B cell (primary cell): ENCODE results near the gene PKNOX2. TPM values are rescaled to one million over a fixed set of nuclear protein-coding genes. Genes with fewer than 3 reads are reported as not detected.

Experiments
- ATAC-seq: fragments of 200-7000 bp; cut with Tn5 transposase; one replicate; pipeline ENCODE4 v1.10.0; 2021; ENCODE audit warnings: low read depth, mild to moderate bottlenecking, moderate number of reproducible peaks, moderate library complexity
- CTCF ChIA-PET: fragments of 350-600 bp; sonication (Branson Sonifier 250); formaldehyde crosslinking; loops from one replicate; lab custom pipeline; 2021; ENCODE audit warnings: antibody characterized with exemption, inconsistent platforms; lab: Charles Lee
- POLR2A ChIA-PET: fragments of 350-600 bp; sonication (Branson Sonifier 250); formaldehyde crosslinking; loops from one replicate; lab custom pipeline; 2021; ENCODE audit warnings: antibody characterized with exemption; lab: Charles Lee
- DNase-seq: peaks from one replicate; pipeline ENCODE4 v3.0.0; 2013
- H2AFZ ChIP-seq: 2 replicates; pipeline ENCODE4 v1.6.1; 2012; ENCODE audit warnings: mild to moderate bottlenecking, low read depth, low read length; ENCODE audit not compliant: insufficient read depth, poor library complexity, severe bottlenecking
- H3K27ac ChIP-seq, 2 donors: 1 replicate in 1 of 2; 2 replicates in 1 of 2; pipeline ENCODE4 v1.5.1; 2012 to 2013; ENCODE audit warnings: low read length in 2 of 2, mild to moderate bottlenecking in 2 of 2, moderate library complexity in 1 of 2
- H3K27me3 ChIP-seq, 4 experiments: fragments of 200-600 bp in 1 of 4; sonication (generic) in 1 of 4; replicated peaks in 1 of 4; 1 replicate in 2 of 4; 2 replicates in 2 of 4; pipeline versions ENCODE4 v1.6.1 to v1.7.0; 2013 to 2016; ENCODE audit warnings: low read length in 3 of 4, mild to moderate bottlenecking in 2 of 4, mixed read lengths in 1 of 4, moderate library complexity in 1 of 4; ENCODE audit not compliant: insufficient read depth in 4 of 4, control insufficient read depth in 3 of 4; ENCODE audit errors: control extremely low read depth in 1 of 4
- H3K36me3 ChIP-seq, 2 experiments: replicated peaks in 1 of 2; 1 replicate in 1 of 2; 2 replicates in 1 of 2; pipeline versions ENCODE4 v1.6.1 to v1.7.1; 2013; ENCODE audit warnings: low read length in 1 of 2; ENCODE audit not compliant: insufficient read depth in 2 of 2, control insufficient read depth in 1 of 2; ENCODE audit errors: control extremely low read depth in 1 of 2, extremely low read depth in 1 of 2
- H3K4me1 ChIP-seq, 2 donors: fragments of 200-600 bp in 1 of 2; sonication (generic) in 1 of 2; 1 replicate in 1 of 2; 2 replicates in 1 of 2; pipeline versions ENCODE4 v1.5.1 to v1.6.1; 2013 to 2017; ENCODE audit warnings: low read length in 2 of 2; ENCODE audit not compliant: control insufficient read depth in 2 of 2, insufficient read depth in 2 of 2
- H3K4me2 ChIP-seq: replicated peaks from 2 replicates; pipeline ENCODE3; 2012; ENCODE audit warnings: mild to moderate bottlenecking, low read depth, low read length; ENCODE audit not compliant: poor library complexity, severe bottlenecking
- H3K4me3 ChIP-seq, 5 experiments: fragments of 200-600 bp in 1 of 5; sonication (generic) in 1 of 5; 1 replicate in 3 of 5; 2 replicates in 2 of 5; pipeline versions ENCODE4 v1.5.1 to v1.7.0; 2011 to 2016; ENCODE audit warnings: low read length in 4 of 5, mild to moderate bottlenecking in 4 of 5, low read depth in 2 of 5, control low read depth in 1 of 5, moderate library complexity in 1 of 5; ENCODE audit not compliant: insufficient read depth in 1 of 5; ENCODE audit errors: control extremely low read depth in 1 of 5, extremely low read depth in 1 of 5
- H3K79me2 ChIP-seq: fragments of 200-600 bp; sonication (generic); one replicate; pipeline ENCODE4 v1.6.0; 2016; ENCODE audit warnings: low read length; ENCODE audit not compliant: control insufficient read depth, insufficient read depth
- H3K9ac ChIP-seq: fragments of 200-600 bp; sonication (generic); 2 replicates; pipeline ENCODE4 v1.6.1; 2017; ENCODE audit warnings: mild to moderate bottlenecking, low read length, moderate library complexity
- H3K9me3 ChIP-seq, 3 donors: one replicate each; pipeline versions ENCODE4 v1.6.1 to v1.7.1; 2013; ENCODE audit warnings: low read length in 2 of 3; ENCODE audit not compliant: control insufficient read depth in 2 of 3, insufficient read depth in 1 of 3; ENCODE audit errors: control extremely low read depth in 1 of 3
- H4K20me1 ChIP-seq: 2 replicates; pipeline ENCODE4 v1.6.0; 2012; ENCODE audit warnings: mild to moderate bottlenecking, low read length; ENCODE audit not compliant: insufficient read depth, control insufficient read depth, poor library complexity, severe bottlenecking
- H3K27ac Mint-ChIP-seq: one replicate; pipeline ENCODE4 v1.8.0; 2021; ENCODE audit warnings: mixed read lengths
- H3K27me3 Mint-ChIP-seq: one replicate; pipeline ENCODE4 v1.8.0; 2021; ENCODE audit warnings: mixed read lengths
- H3K4me1 Mint-ChIP-seq: one replicate; pipeline ENCODE4 v1.8.0; 2021; ENCODE audit warnings: mixed read lengths
- H3K4me3 Mint-ChIP-seq: one replicate; pipeline ENCODE4 v1.8.0; 2021; ENCODE audit warnings: mixed read lengths
- H3K9me3 Mint-ChIP-seq: one replicate; pipeline ENCODE4 v1.8.0; 2022; ENCODE audit warnings: mixed read lengths; ENCODE audit not compliant: insufficient read depth
- EZH2 ChIP-seq: IDR thresholded peaks from 2 replicates; pipeline ENCODE4 v1.6.1; 2012; ENCODE audit warnings: borderline replicate concordance, low read depth, mild to moderate bottlenecking, moderate library complexity, low read length; ENCODE audit not compliant: insufficient read depth, poor library complexity, severe bottlenecking
- WGBS: methylation state at CpG from one replicate; pipeline ENCODE4 v1.1.5; 2013; ENCODE audit warnings: missing lambda C conversion rate; ENCODE audit not compliant: insufficient coverage; 5-methylcytosine and 5-hydroxymethylcytosine counted together
- intact Hi-C: fragments of 100-400 bp; cut with micrococcal nuclease; formaldehyde crosslinking; loops from one replicate; pipeline ENCODE4 v1.10.0; 2022
- polyA plus RNA-seq: library from polyadenylated mRNA; depleted of rRNA; stranded (reverse); fragments of >200 nt; gene quantifications from 2 replicates; pipeline ENCODE4 v1.2.3, GENCODE V29; 2012
- total RNA-seq, 2 donors: library from RNA; stranded (reverse); fragments of 120-200 nt in 1 of 2; gene quantifications; 1 replicate in 1 of 2; 2 replicates in 1 of 2; pipeline versions ENCODE4 v1.2.3 to v1.2.4, GENCODE V29; 2013 to 2022
- TF ChIP-seq, protein P1 (sequence below): fragments of 200-600 bp; IDR thresholded peaks from one replicate; pipeline ENCODE4 v1.8.0; 2022; ENCODE audit warnings: antibody characterized with exemption, mild to moderate bottlenecking

PKNOX2 gene
- total and polyA plus RNA-seq, 2 donors (not counting 1 experiment from before 2014, with no cell fraction given), result not detected

DNA sequence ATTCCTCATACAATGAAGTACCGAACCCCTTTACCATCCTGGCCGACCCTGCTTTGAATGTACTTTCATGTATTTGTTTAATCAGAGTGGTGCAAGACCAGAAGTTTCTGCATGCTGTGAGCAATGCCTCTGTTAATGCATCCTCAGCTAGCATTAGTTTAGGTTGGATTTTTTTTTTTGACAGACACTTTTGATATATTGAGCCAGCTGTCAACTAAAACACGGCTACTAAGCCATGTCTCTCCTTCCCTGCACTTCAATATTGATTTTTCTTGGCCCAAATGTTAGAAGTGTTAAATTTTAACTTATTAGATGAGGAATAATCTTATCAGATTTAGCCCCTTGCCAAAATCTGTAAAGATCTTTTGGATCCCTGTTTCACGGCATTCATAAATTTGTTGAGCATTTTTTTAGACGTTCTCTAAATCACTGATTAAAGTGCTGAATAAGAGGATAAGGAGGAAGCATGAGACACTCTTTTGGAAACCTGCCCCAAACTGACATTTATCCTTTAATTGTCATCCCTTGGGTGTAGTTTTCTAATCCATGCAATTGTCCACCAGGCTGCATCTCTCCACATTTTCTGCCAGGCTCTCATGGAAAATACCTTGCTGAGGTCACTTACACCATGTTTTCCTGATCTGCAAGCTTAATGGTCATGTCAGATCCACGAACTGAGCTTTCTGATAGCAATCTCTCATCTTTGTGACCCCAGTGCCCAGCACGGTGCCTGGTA lies 200.8 kb downstream of the PKNOX2 start:
- Histone ChIP-seq H3K4me1 (no peaks in the 10 kb centered on the region), H3K27ac (no peak overlapping the region), H3K4me2 (no peak overlapping the region), H3K9me3 (no peaks in the 10 kb centered on the region), H4K20me1 (no peaks in the 10 kb centered on the region), H3K79me2 (no peaks in the 10 kb centered on the region), H3K4me3 (no peak overlapping the region), H3K36me3 (no peaks in the 10 kb centered on the region), H3K27me3 (peaks cover 0 to 2% (median 0%) of the 10 kb centered on the region in 4 experiments), H3K9ac (no peak overlapping the region), H2AFZ (no peak overlapping the region)
- WGBS, result 75% methylated on average over 2 of the region's 7 CpGs
- Mint-ChIP-seq H3K27ac (no peak overlapping the region), H3K4me1 (no peaks in the 10 kb centered on the region), H3K27me3 (peaks cover 19% of the 10 kb centered on the region), H3K4me3 (no peak overlapping the region), H3K9me3 (no peaks in the 10 kb centered on the region)
- ChIA-PET CTCF (no interaction called here), POLR2A (no interaction called here)
- TF ChIP-seq EZH2, result no peak
- TF ChIP-seq, protein P1, sequence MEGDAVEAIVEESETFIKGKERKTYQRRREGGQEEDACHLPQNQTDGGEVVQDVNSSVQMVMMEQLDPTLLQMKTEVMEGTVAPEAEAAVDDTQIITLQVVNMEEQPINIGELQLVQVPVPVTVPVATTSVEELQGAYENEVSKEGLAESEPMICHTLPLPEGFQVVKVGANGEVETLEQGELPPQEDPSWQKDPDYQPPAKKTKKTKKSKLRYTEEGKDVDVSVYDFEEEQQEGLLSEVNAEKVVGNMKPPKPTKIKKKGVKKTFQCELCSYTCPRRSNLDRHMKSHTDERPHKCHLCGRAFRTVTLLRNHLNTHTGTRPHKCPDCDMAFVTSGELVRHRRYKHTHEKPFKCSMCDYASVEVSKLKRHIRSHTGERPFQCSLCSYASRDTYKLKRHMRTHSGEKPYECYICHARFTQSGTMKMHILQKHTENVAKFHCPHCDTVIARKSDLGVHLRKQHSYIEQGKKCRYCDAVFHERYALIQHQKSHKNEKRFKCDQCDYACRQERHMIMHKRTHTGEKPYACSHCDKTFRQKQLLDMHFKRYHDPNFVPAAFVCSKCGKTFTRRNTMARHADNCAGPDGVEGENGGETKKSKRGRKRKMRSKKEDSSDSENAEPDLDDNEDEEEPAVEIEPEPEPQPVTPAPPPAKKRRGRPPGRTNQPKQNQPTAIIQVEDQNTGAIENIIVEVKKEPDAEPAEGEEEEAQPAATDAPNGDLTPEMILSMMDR, result no peak
- ATAC-seq, result no peak
- intact Hi-C loops, result no loop called here
- DNase-seq, result no peak

DNA sequence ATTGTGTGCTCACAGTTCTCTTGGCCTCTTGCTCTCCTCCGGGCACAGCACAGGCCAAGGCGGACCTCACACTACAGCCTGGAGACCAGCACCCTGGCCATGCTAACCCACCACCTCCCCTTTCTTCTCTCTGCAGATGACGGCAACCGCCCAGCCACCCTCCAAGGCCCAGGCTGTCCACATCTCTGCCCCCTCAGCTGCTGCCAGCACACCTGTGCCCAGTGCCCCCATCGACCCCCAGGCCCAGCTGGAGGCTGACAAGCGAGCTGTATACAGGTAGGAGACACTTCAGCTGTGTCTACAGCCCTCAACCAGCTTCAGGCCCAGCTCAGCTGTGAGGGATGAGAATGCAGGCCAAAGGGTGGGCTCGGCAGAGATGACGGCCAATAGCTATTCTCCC lies 203.2 kb downstream of the PKNOX2 start:
- intact Hi-C loops, result no loop called here
- no peak overlapping the region for H3K27ac Mint-ChIP-seq
- 78% methylated on average over 6 of the region's 8 CpGs for WGBS
- Histone ChIP-seq H3K4me1 (no peaks in the 10 kb centered on the region), H4K20me1 (no peaks in the 10 kb centered on the region), H3K4me3 (no peak overlapping the region), H3K27ac (no peak overlapping the region), H3K9ac (no peak overlapping the region), H3K36me3 (no peaks in the 10 kb centered on the region), H2AFZ (no peak overlapping the region), H3K27me3 (peaks cover 0 to 12% (median 0%) of the 10 kb centered on the region in 4 experiments), H3K9me3 (no peaks in the 10 kb centered on the region), H3K4me2 (no peak overlapping the region), H3K79me2 (no peaks in the 10 kb centered on the region)
- ChIA-PET POLR2A (no interaction called here), CTCF (no interaction called here)
- H3K4me3 Mint-ChIP-seq, result no peak overlapping the region
- ATAC-seq (no peak), DNase-seq (no peak)
- no peaks in the 10 kb centered on the region for H3K9me3 Mint-ChIP-seq
- TF ChIP-seq, protein P1, result no peak
- no peak for TF ChIP-seq EZH2
- peaks cover 40% of the 10 kb centered on the region for H3K27me3 Mint-ChIP-seq
- no peaks in the 10 kb centered on the region for H3K4me1 Mint-ChIP-seq
